NOMO-1 treated with dmso at 0.1 percent for 144 hours (cell line): Measurements from ENCODE around the gene HUS1.
A peak's percentile ranks its signal among the peaks of the same experiment; 100 is the strongest.
"Not testable (repeated sequence)": the region's sequence is repeated elsewhere in the genome, so short reads cannot be mapped to it uniquely, and the experiment has no call there.

ENCODE experiments used
- DNase-seq: peaks from one replicate; lab custom pipeline; 2025; ENCODE audit not compliant: unreplicated experiment; lab: John Stamatoyannopoulos, UW

Gene HUS1

DNA sequence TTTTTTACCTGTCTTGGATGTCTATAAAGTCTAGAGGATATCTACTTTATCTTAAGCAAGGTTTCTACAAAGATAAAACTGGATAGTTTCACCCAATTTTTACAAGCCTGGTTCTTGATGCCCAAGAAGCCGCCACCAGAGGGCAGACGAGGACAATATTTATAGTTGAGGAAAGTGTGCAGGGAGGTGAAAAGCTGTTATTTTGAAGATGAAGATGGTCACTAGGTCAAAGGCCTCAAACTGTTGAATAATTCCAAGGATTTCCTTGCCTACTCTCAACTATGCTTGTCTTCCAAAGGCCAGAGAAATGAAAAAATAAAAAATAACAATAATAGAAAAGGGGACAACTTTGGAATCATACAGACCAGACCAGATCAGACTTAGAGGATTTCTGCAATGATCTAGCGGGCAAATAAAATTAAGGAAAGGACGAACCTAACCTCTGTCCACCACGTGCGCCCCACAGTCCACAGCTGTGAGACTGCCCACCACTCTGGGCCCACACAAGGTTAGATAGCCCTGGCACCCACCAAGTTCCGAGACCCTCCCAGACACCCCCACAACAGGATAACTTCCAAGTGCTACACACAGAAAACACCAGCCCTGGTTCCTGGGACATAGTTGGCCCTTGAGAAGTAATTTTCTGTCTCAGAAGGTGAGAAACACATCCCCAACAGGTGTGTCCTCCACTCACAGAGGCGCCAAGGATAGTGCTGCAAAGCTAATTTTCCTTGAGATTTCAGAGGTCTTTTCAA, 34.0 kb downstream of the HUS1 start:
- DNase-seq = no peak

DNA sequence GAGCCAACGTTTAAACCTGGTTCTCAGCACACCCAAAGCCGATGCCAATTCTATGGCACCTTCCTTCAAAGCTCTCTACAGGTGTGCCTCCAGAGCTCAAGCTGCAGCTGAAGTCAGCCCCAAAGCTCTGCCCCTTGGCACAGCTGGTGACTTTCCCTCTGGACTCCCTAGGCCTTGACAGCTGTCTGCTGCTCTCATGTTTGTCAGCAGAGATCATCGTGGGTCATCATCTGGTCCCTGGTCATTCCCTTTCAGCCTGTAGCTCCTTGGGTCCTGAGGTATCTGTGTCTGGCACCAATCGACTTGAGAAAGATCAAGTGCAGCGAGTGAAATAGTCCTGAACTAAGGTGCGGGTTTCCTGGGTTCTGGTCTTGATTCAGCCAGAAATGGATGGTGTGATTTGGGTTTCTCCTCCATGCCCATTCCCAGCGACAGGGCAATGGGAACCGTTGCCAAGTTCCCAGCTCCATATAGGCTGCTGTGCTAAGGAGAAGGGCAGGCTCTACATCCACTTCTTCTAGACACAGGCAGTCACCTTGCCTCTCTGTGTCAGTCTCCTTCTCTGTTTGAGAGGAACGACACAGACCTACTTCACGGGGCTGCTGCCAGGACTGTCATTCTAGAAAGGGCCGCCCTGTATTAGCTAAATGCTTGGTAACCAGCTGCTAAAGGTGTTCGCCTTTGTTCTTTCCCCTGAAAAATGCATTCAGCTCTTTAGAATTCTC, 34.7 kb downstream of the HUS1 start:
- no peak for DNase-seq

DNA sequence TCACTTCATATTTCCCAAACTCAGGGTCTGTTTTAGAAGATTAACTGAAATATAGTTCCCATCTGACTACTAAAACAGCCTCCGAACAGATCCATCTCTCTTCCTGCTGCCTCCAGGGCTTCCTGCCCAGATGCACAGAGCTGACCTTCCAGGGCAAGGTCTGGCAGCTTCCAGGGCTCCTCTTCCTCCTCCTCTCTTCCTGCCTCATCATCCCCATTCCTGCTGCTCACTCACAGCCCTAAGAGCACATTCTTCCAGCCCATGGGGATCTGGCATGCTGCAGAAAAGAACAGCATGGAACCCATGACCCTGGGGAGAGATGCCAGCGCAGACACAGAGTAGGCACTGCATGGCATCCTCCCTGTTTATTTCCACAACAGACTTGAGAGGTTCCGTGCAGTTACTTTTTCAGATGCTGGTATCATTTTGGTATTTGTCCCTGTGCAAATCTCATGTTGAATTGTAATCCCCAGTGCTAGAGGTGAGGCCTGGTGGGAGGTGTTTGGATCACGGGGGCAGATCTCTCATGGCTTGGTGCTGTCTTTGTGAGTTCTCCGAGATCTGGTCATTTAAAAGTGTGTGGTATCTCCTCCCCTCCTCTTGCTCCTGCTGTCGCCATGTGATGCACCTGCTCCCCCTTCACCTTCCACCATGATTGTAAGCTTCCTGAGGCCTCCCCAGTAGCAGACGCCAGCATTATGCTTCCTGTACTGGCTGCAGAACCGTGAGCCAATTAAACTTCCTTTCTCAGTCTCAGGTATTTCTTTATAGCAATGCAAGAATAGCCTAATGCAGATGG, 35.5 kb downstream of the HUS1 start:
- no peak for DNase-seq

DNA sequence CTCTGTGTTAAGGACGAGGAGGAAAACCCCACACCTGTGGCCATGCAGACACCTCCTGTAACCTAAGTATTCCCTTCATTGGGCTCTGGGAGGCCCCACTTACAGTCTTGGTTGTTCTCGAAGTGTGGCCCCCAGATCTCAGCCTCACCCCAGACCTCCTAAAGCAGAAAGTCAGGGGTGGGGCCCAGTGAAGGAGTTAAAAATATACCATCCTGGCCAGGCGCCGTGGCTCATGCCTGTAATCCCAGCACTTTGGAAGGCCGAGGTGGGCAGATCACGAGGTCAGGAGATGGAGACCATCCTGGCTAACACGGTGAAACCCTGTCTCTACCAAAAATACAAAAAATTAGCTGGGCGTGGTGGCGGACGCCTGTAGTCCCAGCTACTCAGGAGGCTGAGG, 36.8 kb downstream of the HUS1 start:
- DNase-seq = not testable (repeated sequence)

DNA sequence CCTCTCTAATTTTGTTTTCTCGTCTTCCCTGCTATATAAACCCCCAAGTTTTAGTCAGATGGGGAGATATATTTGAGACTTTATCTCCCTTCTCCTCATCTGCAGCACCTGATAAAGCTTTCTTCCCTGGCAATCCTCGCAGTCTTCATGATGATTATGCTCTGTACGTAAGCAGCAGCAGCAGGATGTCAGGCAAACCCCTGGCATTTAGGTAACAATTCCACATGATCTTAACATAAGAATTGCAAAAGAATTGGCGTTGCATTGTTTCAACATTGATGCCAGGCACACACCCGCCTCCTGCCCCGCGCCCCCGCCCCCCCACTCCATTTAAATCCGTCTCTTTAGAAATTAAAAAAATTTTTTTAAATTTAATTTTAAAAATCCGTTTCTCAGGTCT, 37.3 kb downstream of the HUS1 start:
- DNase-seq = no peak

DNA sequence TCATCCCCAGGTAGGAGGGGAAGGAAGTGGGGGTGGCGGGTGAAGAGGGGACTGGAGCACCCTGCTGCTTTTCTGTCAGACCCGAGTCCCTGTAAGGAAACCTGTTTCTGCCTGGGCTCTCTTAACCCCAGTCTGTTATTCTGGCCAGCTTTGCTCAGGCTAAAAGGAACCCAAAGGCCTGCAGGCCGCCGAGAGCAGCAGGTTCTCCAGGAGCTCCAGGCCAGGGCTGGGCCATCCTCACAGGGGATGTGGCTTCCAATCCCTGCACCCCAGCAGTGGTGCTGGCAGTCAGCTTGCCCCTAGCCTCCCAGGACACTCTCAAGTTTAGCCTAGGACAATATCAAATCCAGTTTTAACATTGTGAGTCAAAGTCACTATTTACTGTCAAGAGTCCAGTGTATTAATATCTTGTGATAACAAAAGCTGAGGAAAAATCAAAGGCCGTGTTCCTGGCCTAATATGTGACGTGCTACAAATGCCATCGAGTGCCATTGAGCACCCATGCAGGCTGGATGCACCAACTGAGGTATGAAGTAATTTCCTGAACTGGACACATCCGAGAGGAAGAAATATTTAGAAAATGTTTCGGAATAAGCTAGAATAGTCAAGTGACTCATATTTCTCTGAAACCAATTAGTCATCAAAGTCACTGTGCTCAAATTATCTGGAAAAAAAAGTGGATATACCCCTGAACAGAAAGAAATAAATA, 38.1 kb downstream of the HUS1 start:
- DNase-seq = peak; percentile 2

DNA sequence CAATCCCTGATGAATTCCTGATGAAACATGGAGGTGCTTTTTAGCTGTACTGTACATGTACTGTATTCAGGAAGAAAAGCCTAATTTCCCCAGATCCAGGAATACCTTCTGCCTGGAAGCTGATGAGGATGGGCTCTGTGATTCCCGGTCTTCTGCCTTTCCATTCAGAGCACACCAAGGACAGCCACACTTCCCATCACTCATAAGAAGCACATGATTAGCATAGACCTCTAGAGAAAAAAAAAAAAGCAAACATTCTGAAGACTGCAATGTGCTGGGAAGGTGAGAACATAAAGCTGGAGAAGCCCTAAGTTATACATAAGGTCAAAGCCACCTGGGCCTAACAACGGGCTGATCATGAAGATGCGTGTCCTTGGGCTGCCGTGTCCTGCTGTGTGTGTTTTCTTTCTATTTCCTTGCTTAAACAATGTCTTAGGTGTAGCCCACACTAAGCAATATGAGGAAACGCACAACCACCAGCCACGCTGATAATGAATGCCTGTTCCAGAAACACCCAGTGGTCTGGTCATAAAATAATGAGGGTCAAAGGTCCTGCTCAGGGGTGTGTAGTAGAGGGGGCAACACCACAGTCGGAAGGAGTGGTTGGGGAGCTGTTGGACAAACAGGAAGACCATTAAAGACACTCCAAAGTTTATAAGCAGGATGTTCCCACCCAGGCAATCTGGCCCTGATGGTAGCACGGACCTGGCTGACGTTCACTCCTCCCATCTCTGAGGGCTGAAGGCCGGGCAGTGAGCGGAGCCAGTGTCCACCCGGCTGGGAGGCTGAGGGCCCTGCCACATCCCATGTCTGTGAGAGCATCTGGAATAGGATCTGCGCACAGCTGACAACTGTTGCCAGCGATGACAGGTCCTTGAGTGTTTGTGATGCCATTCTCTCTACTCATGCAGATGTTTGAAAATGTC, 39.1 kb downstream of the HUS1 start:
- no peak for DNase-seq

DNA sequence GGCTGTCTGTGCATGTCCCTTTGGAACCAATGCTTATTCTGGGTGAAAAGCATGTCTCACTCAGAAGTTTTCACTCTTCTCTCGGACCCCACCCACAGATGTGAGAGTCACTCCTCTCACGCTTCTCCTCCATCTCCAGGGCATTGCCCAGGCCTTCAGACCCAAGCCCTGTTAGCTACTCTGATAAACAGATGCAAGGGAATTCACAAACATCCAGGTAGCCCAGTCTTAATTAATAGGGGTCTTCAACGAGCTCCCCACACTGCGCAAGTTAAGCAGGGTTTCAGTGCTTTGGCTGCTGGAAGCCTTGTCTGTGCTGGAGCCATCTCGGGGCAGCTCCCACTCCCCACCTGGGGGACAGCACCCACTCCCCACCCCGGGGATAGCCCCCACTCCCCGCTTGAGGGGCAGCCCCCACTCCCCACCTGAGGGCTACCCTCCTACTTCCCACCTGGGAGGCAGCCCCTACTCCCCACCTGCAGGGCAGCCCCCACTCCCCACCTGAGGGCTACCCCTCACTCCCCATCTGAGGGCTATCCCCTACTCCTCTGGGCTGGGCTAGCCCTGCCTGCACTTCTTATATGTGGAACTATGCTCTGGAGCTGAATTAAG, 39.9 kb downstream of the HUS1 start:
- no peak for DNase-seq

DNA sequence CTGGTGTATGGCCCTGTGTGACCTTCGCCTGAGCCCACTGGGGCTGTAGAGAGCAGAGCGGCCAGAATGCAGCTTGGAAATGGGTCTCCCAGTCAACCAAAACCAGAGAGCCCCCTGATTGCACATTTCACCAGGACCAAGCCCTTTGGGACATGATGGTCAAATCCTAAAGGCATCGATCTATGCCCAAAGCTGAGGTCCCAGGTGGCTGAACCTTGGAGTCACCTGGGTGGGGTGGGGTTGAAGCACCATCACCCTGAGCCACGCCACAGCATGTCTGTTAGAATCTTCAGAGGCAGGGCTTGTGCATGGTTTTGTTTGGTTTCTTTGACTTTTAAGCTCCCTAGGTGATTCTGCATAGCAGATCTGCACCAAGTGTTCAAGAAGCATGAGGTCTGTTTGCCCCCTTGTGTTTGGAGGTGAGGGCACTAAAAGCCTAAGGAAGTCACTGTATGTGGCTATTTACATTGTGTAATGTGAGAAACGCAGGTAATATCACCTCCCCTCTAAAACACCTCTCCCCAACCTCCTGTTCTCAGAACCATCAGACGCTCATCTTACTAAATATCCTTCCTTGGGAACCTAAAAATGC, 40.7 kb downstream of the HUS1 start:
- DNase-seq = no peak

DNA sequence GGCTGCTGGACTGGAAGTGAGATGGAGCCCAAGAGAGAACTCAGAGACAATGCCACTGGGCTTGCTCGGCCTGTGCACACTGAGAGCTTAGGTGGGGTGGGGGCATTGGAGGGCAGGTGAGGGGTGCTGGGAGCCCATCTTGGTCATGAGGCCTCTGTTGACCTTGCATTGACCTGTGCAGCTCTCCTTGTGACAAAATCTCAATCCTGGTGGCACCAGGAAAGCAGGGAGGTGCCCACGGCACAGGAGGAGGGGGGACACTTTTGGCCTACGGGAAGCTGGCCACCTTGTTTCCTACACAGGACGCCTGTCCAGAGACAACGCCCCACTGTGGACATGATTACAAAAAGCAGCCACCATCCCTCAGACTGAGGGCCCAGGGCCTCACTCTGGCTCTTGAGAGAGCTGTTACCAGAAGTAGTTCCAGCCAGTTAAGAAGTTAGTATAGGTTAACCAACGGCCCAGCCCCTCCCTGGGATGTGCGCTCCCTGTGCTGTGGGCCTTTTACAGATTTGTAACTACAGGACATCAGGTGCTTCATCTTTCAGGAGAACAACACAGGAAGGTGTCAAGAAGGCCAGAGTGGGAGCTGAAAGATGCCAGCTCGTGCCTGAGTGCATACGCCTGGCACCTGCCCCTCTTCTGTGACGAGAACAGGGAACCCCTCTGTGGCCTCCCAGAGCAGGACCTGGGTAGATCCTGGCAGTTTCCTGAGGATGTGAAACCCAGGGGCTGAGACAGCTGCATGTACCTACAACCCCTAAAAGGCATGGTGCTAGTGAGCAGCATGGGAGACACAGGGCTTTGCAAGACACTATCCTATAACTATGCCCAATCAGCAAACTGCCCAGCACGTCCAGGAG, 41.5 kb downstream of the HUS1 start:
- no peak for DNase-seq

DNA sequence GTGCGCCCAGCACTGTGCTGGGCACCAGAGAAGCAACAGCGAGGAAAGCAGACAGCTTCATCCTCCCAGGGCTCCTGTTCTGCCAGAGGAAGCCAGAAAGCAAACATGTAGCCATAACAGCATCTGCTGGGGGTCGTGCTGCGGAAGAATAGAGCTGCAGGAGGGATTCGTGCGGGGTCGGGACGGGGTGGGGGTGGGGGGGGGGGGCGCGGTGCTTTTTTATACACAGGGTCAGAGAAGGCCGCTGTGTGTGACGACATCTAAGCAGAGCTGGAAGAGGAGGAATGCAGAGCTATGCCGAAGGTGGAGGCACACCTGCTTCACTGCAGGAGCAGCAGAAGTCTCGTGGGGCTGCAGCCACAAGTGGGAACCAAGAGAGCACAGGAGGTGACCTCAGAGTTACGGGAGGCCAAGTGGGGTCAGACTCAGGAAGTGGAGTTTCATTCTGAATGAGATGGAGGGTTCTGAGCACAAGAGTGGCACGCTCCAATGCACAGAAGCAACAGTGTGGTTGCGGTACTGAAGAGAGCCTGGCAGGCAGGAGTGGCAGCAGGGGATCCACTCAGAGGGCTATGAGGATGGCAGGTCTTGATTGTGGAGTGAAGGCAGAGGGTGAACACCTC, 42.2 kb downstream of the HUS1 start:
- DNase-seq = no peak

DNA sequence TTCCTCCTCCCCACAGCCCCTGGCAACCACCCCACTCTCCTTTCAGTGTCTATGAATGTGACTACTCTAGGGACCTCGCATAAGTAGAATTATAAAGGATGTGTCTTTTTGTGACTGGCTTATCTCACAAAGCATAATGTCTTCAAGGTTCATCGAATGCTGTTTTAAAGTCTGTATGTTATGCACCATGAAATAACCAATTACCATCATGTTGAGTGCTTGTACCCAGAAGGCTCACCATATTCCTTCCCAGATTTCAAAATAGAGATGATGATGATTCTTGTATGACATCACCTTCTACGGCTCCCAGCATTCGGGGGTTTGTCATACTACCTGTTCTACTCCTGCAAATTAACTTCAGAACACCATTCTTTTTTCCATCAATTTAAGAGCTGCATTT, 43.1 kb downstream of the HUS1 start:
- no peak for DNase-seq

DNA sequence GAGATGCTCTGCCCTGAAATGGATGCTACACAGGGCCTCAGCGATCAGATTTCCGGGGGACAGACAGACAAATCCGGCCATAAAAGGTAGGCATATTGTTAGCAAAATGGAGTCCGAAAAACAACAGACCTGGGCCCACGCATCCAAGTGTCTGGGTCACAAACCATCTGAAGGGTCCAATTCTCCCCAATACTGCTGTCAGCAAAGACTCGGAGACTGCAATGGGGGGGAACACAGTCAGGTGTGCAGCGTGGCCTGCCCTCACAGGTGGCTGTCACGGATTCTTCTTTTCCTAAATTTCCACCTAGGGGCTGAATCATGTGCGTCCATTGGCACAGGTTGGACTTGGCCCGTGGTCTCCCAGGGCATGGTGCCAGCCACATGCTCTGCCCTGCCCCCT, 44.1 kb downstream of the HUS1 start:
- no peak for DNase-seq

DNA sequence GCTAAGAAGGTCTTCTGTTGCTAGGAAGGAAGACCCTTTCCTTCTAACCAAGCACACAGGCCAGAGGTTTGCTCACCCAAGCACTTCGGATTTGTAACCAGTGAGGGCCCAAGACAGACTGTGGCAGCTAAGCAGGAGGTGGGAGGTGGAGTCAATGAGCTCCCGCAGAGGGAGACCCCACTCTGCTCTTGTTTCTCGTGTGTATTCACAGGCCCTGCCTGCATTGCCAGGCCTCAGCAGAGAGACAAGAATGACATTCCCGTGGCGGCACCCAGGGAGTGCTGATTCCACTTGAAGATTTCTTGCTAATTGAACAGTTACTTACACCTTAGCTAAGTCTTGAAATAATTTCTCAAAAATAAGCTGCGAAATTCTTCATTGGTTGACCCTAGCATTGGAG, 44.6 kb downstream of the HUS1 start:
- no peak for DNase-seq

DNA sequence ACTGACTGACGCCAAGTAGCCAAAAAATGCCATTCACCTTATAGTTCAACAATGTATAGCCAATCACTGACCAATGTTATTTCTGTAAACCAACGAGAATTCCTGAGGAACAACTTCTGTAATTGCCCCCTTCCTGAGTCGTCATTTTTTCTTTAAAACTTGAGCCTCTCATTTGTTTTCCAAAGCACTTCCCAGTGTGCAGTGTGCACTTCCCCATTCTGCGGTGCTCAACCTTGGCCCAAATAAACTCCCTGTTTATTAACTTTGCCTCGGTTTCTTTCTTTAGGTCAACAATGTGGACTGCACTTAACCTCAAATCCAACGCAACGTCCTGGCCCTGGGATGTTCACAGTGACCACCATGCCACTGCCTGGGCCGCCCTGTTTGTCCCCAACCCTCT, 46.2 kb downstream of the HUS1 start:
- DNase-seq = no peak

DNA sequence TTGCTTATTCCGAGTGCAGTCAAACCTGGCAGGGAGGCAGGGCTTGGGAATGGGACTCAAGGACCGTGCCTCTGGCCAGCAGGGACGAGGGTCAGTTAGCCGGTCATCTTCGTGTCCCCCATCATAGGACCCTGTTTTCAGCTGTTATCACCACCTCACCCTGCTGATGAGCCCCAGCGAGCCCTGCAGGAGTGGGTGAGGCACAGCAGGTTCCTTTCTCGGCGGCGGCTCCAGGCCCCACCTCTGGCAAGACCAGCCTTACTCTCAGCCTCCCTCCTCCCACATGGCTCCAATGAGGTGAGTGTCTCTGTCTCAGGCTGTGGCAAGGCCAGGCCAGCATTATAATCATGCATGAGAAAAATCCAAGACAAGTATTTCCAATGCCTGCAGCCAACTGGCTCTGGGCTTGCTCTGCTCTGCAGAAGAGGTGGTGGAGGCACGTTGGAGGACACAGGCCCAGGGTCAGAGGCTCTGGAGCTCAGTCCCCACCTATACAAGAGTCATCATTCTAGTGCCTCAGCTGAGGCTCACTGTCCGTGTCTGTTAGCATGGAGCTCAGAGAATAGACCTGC, 46.9 kb downstream of the HUS1 start:
- DNase-seq = no peak

DNA sequence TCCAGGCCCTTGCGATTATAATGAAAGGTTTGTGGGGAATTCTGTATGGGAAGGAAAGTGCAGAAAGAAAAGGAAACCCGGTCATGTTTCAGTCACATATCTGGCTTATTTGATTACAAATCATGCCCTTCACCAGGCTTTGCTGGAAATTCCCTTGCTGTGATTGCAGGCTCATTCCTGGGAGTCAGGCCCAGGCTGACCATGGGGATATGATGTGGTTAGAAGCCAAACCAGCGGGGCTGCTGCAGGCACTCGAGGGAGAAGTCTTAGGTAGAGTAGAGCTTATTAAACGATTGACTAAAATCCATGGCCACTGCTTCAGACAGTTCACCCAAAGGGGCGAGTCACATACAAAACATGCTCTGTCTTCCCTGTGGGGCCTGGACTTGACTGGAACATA, 47.4 kb downstream of the HUS1 start:
- no peak for DNase-seq
